HepG2 (cell line): Measurements from ENCODE around the gene PCSK2. TPM values are rescaled to one million over a fixed set of nuclear protein-coding genes. Genes with fewer than 3 reads are reported as not detected.

Experiments used
- ATAC-seq: fragments of 200-7000 bp; cut with Tn5 transposase; 3 replicates; pipeline ENCODE4 v1.9.1; 2020; ENCODE audit warnings: mild to moderate bottlenecking, moderate library complexity
- Bru-seq: library from RNA; stranded (reverse); fragments of 400-500 nt; gene quantifications from one replicate; lab custom pipeline; 2021; lab: Mats Ljungman, UMichigan
- BruChase-seq, 2 experiments: library from RNA; stranded (reverse); fragments of 400-500 nt; gene quantifications; one replicate each; lab custom pipeline; 2021; lab: Mats Ljungman, UMichigan
- BruUV-seq: library from RNA; stranded (reverse); fragments of 400-500 nt; replicated peaks from 2 replicates; lab custom pipeline; 2021; lab: Mats Ljungman, UMichigan
- CTCF ChIA-PET: fragments of 300-600 bp; formaldehyde crosslinking; extraction: SDS; loops from one replicate; lab custom pipeline; 2021; ENCODE audit warnings: low total read pairs, inconsistent platforms, low intra/inter-chr PET ratio; lab: Yijun Ruan, JAX
- POLR2A ChIA-PET: fragments of 350-600 bp; sonication (Branson Sonifier 250); formaldehyde crosslinking; loops from one replicate; lab custom pipeline; 2020; ENCODE audit warnings: antibody characterized with exemption, inconsistent platforms; lab: Yijun Ruan, JAX
- DNase-seq: peaks from one replicate; pipeline ENCODE4 v3.0.0-alpha.2; 2015; ENCODE audit warnings: low spot score
- FAIRE-seq: peaks from 3 replicates; lab custom pipeline; 2011; peaks lifted over from hg19 to GRCh38; lab: Jason Lieb, UNC
- H2AFZ ChIP-seq: one replicate; pipeline ENCODE4 v1.6.1; 2011; ENCODE audit warnings: low read length, inconsistent platforms
- H3K27ac ChIP-seq: fragments of 300-600 bp; 3 replicates; pipeline ENCODE4 v1.8.0; 2011; ENCODE audit warnings: mixed run types, mild to moderate bottlenecking, mixed read lengths, low read length, inconsistent platforms; ENCODE audit not compliant: insufficient read depth; ENCODE audit errors: extremely low read length
- H3K27me3 ChIP-seq, 2 experiments: fragments of 200-600 bp in 1 of 2; 2 replicates in 1 of 2; 3 replicates in 1 of 2; pipeline versions ENCODE4 v1.6.0 to v1.8.0; 2011; ENCODE audit warnings: low read length in 2 of 2, mild to moderate bottlenecking in 2 of 2, moderate library complexity in 2 of 2, inconsistent platforms in 1 of 2; ENCODE audit not compliant: insufficient read depth in 2 of 2, control insufficient read depth in 1 of 2
- H3K36me3 ChIP-seq, 2 experiments: fragments of 200-600 bp in 1 of 2; replicated peaks in 1 of 2; 2 replicates in 1 of 2; 3 replicates in 1 of 2; pipeline versions ENCODE4 v1.5.1 to v1.8.0; 2011; ENCODE audit warnings: low read length in 2 of 2, inconsistent platforms in 1 of 2; ENCODE audit not compliant: insufficient read depth in 2 of 2, control insufficient read depth in 1 of 2
- H3K4me1 ChIP-seq: 2 replicates; pipeline ENCODE4 v1.5.1; 2012; ENCODE audit warnings: low read length, inconsistent platforms; ENCODE audit not compliant: insufficient read depth
- H3K4me2 ChIP-seq: 2 replicates; pipeline ENCODE4 v1.6.0; 2011; ENCODE audit warnings: low read depth, low read length, inconsistent platforms
- H3K4me3 ChIP-seq, 3 experiments: fragments of 200-600 bp in 1 of 3; sonication (generic), shearing (Covaris generic) in 1 of 3; replicated peaks in 1 of 3; 2 replicates each; pipeline ENCODE4 v1.5.1; 2011 to 2016; ENCODE audit warnings: low read length in 3 of 3, inconsistent platforms in 2 of 3, low read depth in 2 of 3, mild to moderate bottlenecking in 2 of 3, control low read depth in 1 of 3, mixed read lengths in 1 of 3; ENCODE audit not compliant: insufficient read depth in 1 of 3
- H3K79me2 ChIP-seq: one replicate; pipeline ENCODE4 v1.6.1; 2011; ENCODE audit warnings: low read length, inconsistent platforms; ENCODE audit not compliant: insufficient read depth
- H3K9ac ChIP-seq: 2 replicates; pipeline ENCODE4 v1.6.0; 2011; ENCODE audit warnings: mild to moderate bottlenecking, low read depth, low read length, inconsistent platforms; ENCODE audit not compliant: insufficient read depth
- H3K9me3 ChIP-seq: 2 replicates; pipeline ENCODE4 v1.5.1; 2012; ENCODE audit warnings: mild to moderate bottlenecking, low read length
- H4K20me1 ChIP-seq: 2 replicates; pipeline ENCODE4 v1.6.0; 2011; ENCODE audit warnings: inconsistent platforms, mild to moderate bottlenecking, low read length, moderate library complexity; ENCODE audit not compliant: insufficient read depth
- ATF7 ChIP-seq, 2 experiments: fragments of 450-650 bp in 1 of 2; sonication (generic) in 1 of 2; formaldehyde crosslinking in 1 of 2; IDR thresholded peaks; 2 replicates each; pipeline versions ENCODE4 v1.4.0 to v1.6.1; 2016 to 2020; ENCODE audit warnings: antibody characterized with exemption in 1 of 2, mild to moderate bottlenecking in 1 of 2, missing genetic modification reagents in 1 of 2
- CHD2 ChIP-seq: IDR thresholded peaks from 2 replicates; pipeline ENCODE4 v1.6.1; 2011; ENCODE audit warnings: low read depth, low read length, improper control_type of control experiment
- MIER2 ChIP-seq: IDR thresholded peaks from 2 replicates; pipeline ENCODE4 v1.6.1; 2016; ENCODE audit warnings: missing biosample characterization, missing genetic modification reagents
- NFKB2 ChIP-seq: sonication (generic); formaldehyde crosslinking; IDR thresholded peaks from 2 replicates; pipeline ENCODE4 v1.4.0; 2020; ENCODE audit warnings: missing genetic modification reagents, borderline replicate concordance
- ZNF205 ChIP-seq: IDR thresholded peaks from 2 replicates; pipeline ENCODE4 v1.6.1; 2018; ENCODE audit warnings: missing biosample characterization, missing genetic modification reagents
- WGBS: methylation state at CpG from one replicate; pipeline ENCODE4 v1.1.6; 2017; ENCODE audit warnings: low lambda C conversion rate; 5-methylcytosine and 5-hydroxymethylcytosine counted together
- in situ Hi-C: cut with HindIII; loops from 2 replicates; pipeline ENCODE4 v1.10.0; 2017; ENCODE audit warnings: low pct_unique_long_range_greater_than_20kb; ENCODE audit not compliant: extremely low pct_ligation_motif_present
- intact Hi-C: fragments of 100-400 bp; cut with micrococcal nuclease; formaldehyde crosslinking; loops from one replicate; pipeline ENCODE4 v1.10.0; 2022; ENCODE audit not compliant: unreplicated experiment
- long read RNA-seq, 2 experiments: library from RNA in 1 of 2; library from polyadenylated mRNA in 1 of 2; stranded (forward) in 1 of 2; unstranded in 1 of 2; transcript quantifications; one replicate each; pipeline ENCODE4 v2.0.0, GENCODE V29; 2019 to 2022
- polyA minus RNA-seq, 3 experiments: library from RNA; depleted of rRNA, polyadenylated mRNA; stranded (reverse); fragments of >200 nt; gene quantifications; 2 replicates each; pipeline ENCODE4 v1.2.3, GENCODE V29; 2011; ENCODE audit warnings: low replicate concordance in 1 of 3
- polyA plus RNA-seq, 8 experiments: library from polyadenylated mRNA; depleted of rRNA in 3 of 8; stranded (reverse) in 7 of 8; unstranded in 1 of 8; fragments of >200 nt; fragmentation: Illumina TruSeq in 4 of 8; extraction: Trizol in 4 of 8; gene quantifications; 2 replicates each; pipeline versions ENCODE4 v1.2.1 to v1.2.3, GENCODE V29; 2011 to 2016; ENCODE audit warnings: low read depth in 4 of 8, missing spikeins in 1 of 8, mixed read lengths in 1 of 8; ENCODE audit not compliant: insufficient read depth in 1 of 8
- total RNA-seq, 5 experiments: library from RNA; depleted of rRNA; stranded (reverse); fragments of >200 nt; fragmentation: Illumina TruSeq; extraction: Trizol; gene quantifications; 2 replicates each; pipeline ENCODE4 v1.2.3, GENCODE V29; 2016; ENCODE audit warnings: low read depth in 1 of 5
- TF ChIP-seq, protein P1 (sequence below): sonication (generic); formaldehyde crosslinking; IDR thresholded peaks from 2 replicates; pipeline ENCODE4 v1.8.1; 2023; ENCODE audit warnings: mild to moderate bottlenecking, moderate library complexity, missing genetic modification reagents
- TF ChIP-seq, protein P2 (sequence below), 2 experiments: IDR thresholded peaks; 2 replicates each; pipeline ENCODE4 v1.6.1; 2011 to 2012; ENCODE audit warnings: low read length in 2 of 2, borderline replicate concordance in 1 of 2, low read depth in 1 of 2, mild to moderate bottlenecking in 1 of 2, moderate library complexity in 1 of 2
- TF ChIP-seq, protein P3 (sequence below): sonication (generic); formaldehyde crosslinking; conservative IDR thresholded peaks from 2 replicates; pipeline ENCODE4 v1.8.1; 2023; ENCODE audit warnings: missing genetic modification reagents

PCSK2 gene, protein sequence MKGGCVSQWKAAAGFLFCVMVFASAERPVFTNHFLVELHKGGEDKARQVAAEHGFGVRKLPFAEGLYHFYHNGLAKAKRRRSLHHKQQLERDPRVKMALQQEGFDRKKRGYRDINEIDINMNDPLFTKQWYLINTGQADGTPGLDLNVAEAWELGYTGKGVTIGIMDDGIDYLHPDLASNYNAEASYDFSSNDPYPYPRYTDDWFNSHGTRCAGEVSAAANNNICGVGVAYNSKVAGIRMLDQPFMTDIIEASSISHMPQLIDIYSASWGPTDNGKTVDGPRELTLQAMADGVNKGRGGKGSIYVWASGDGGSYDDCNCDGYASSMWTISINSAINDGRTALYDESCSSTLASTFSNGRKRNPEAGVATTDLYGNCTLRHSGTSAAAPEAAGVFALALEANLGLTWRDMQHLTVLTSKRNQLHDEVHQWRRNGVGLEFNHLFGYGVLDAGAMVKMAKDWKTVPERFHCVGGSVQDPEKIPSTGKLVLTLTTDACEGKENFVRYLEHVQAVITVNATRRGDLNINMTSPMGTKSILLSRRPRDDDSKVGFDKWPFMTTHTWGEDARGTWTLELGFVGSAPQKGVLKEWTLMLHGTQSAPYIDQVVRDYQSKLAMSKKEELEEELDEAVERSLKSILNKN
- total RNA-seq (2016; rRNA removed; fragmentation: Illumina TruSeq; extraction: Trizol) (not detected in 2 replicates), polyA plus RNA-seq (2011; rRNA removed) (not detected in 2 replicates), polyA minus RNA-seq (2011; rRNA and poly(A)+ RNA removed; ENCODE audit: low replicate concordance) (not detected in 2 replicates), Bru-seq, nascent RNA (not detected), BruChase-seq, experiment 1, labeled RNA remaining after a 6-hour chase (percentile 0 among the genes with signal in this experiment), BruChase-seq, experiment 2, labeled RNA remaining after a 2-hour chase (not detected)
- not detected in 2 replicates for total RNA-seq (2016; cell fraction: cytosol; rRNA removed; fragmentation: Illumina TruSeq; extraction: Trizol; ENCODE audit: low read depth)
- not detected in 2 replicates for total RNA-seq (2016; cell fraction: insoluble cytoplasmic fraction; rRNA removed; fragmentation: Illumina TruSeq; extraction: Trizol)
- not detected in 2 replicates for total RNA-seq (2016; cell fraction: membrane; rRNA removed; fragmentation: Illumina TruSeq; extraction: Trizol)
- total RNA-seq (2016; cell fraction: nucleus; rRNA removed; fragmentation: Illumina TruSeq; extraction: Trizol) = not detected in 2 replicates
- polyA plus RNA-seq (2011; cell fraction: cytosol; rRNA removed) = not detected in 2 replicates
- polyA plus RNA-seq (2011; cell fraction: nucleus; rRNA removed) = not detected in 2 replicates
- polyA plus RNA-seq (2012) = not detected in 2 replicates
- not detected in 2 replicates for polyA plus RNA-seq (2016; cell fraction: cytosol; fragmentation: Illumina TruSeq; extraction: Trizol; ENCODE audit: low read depth)
- polyA plus RNA-seq (2016; cell fraction: insoluble cytoplasmic fraction; fragmentation: Illumina TruSeq; extraction: Trizol; ENCODE audit: low read depth) = not detected in 2 replicates
- not detected in 2 replicates for polyA plus RNA-seq (2016; cell fraction: membrane; fragmentation: Illumina TruSeq; extraction: Trizol; ENCODE audit: low read depth)
- not detected in 2 replicates for polyA plus RNA-seq (2016; cell fraction: nucleus; fragmentation: Illumina TruSeq; extraction: Trizol; ENCODE audit: insufficient read depth, low read depth)
- not detected in 2 replicates for polyA minus RNA-seq (2011; cell fraction: cytosol; rRNA and poly(A)+ RNA removed)
- polyA minus RNA-seq (2011; cell fraction: nucleus; rRNA and poly(A)+ RNA removed) = not detected in 2 replicates
- long read RNA-seq, experiment 1 = 0 reads
- long read RNA-seq, experiment 2 = 0 reads

DNA sequence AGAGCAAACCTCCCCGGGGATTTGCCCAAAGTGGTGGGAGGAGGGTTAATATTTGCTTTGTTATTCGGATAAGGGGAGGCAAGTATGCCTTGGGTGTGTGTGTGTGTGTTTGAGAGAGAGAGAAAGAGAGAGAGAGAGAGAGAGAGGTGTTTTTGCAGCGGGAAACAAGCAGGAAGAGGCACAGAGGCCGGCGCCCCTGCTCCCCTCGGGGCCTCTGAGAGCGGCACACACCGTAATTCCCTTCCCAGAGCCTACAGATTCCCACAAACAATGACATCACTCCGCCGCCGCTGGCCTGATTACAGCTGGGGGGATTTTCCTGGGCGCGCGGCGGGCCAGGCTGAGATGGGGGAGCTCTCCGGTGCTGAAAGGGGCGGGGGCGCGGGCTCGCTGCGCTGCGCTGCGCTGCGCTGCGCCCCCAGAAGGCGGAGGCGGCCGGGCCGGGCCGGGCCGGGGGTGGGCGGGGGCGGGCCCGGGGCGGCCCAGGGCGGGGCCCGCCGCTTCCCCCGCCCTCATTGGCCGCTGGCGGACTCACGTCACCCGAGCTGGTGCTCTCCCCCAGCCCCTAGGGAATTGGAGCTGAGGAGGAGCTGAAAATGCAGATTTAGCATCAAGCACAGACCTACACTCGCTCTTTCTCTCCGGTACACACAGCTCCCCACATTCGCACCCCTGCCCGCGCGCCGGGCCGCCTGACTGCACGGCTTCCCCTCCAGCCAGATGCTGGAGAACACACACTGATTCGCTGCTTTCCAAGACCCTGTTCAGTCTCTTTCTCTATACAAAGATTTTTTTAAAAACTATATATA, at the start of gene PCSK2:
Gene PCSK2 (plus strand): TSS at position 631 of the 809 bp plus-strand sequence. CDS start 266 bp downstream, outside the sequence.
- intact Hi-C loops = no loop called here
- Histone ChIP-seq H3K27ac (no peak within 1 kb of the TSS), H3K79me2 (no peaks in the 10 kb centered on the region), H3K9me3 (no peaks in the 10 kb centered on the region), H3K4me3 (no peak within 1 kb of the TSS), H3K9ac (no peak within 1 kb of the TSS), H3K36me3 (no peaks in the 10 kb centered on the region), H3K4me2 (no peak within 1 kb of the TSS), H3K4me1 (no peaks in the 10 kb centered on the region), H3K27me3 (peaks cover 5 to 47% of the 10 kb centered on the region in 2 experiments; a peak in 4 of 5 replicates), H2AFZ (no peak within 1 kb of the TSS), H4K20me1 (no peaks in the 10 kb centered on the region)
- WGBS = 38% methylated on average over 32 of the region's 53 CpGs
- TF ChIP-seq, protein P1, sequence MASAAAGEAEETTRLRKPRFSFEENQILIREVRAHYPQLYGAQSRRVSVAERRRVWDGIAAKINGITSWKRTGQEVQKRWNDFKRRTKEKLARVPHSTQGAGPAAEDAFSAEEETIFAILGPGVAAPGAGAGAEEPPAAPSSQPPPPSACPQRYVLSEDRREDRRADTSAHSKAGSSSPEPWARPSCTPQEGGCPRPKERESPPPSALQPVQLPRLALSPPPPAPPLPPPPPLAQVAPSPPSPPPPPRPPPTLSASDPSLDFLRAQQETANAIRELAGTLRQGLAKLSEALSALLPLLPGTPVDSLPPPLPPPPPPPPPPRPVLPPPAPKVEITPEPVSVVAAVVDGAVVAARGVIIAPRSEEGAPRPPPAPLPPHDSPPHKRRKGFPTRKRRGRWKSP (CRISPR knock-in tag) = peak; percentile 48; the same call in 1 of the 2 replicates
- TF ChIP-seq ATF7 (IDR thresholded peaks at IDR 0.05) (peak; percentile 63), ATF7 (CRISPR knock-in tag; IDR thresholded peaks at IDR 0.05) (no peak), NFKB2 (no peak), ZNF205 (CRISPR knock-in tag) (no peak), CHD2 (no peak), MIER2 (CRISPR knock-in tag) (peak; percentile 67; the same call in 1 of the 2 replicates)
- TF ChIP-seq, protein P2, sequence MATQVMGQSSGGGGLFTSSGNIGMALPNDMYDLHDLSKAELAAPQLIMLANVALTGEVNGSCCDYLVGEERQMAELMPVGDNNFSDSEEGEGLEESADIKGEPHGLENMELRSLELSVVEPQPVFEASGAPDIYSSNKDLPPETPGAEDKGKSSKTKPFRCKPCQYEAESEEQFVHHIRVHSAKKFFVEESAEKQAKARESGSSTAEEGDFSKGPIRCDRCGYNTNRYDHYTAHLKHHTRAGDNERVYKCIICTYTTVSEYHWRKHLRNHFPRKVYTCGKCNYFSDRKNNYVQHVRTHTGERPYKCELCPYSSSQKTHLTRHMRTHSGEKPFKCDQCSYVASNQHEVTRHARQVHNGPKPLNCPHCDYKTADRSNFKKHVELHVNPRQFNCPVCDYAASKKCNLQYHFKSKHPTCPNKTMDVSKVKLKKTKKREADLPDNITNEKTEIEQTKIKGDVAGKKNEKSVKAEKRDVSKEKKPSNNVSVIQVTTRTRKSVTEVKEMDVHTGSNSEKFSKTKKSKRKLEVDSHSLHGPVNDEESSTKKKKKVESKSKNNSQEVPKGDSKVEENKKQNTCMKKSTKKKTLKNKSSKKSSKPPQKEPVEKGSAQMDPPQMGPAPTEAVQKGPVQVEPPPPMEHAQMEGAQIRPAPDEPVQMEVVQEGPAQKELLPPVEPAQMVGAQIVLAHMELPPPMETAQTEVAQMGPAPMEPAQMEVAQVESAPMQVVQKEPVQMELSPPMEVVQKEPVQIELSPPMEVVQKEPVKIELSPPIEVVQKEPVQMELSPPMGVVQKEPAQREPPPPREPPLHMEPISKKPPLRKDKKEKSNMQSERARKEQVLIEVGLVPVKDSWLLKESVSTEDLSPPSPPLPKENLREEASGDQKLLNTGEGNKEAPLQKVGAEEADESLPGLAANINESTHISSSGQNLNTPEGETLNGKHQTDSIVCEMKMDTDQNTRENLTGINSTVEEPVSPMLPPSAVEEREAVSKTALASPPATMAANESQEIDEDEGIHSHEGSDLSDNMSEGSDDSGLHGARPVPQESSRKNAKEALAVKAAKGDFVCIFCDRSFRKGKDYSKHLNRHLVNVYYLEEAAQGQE (IDR thresholded peaks at IDR 0.05; ENCODE audit: borderline replicate concordance in 1 of 2, low read depth in 1 of 2, low read length in 2 of 2) = peak; percentile 48 to 86
- TF ChIP-seq, protein P3, sequence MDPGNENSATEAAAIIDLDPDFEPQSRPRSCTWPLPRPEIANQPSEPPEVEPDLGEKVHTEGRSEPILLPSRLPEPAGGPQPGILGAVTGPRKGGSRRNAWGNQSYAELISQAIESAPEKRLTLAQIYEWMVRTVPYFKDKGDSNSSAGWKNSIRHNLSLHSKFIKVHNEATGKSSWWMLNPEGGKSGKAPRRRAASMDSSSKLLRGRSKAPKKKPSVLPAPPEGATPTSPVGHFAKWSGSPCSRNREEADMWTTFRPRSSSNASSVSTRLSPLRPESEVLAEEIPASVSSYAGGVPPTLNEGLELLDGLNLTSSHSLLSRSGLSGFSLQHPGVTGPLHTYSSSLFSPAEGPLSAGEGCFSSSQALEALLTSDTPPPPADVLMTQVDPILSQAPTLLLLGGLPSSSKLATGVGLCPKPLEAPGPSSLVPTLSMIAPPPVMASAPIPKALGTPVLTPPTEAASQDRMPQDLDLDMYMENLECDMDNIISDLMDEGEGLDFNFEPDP (CRISPR knock-in tag) = 0 out of 2 replicates have a peak, but pooled peaks have one; percentile 68
- BruUV-seq = no TSS peak
- ChIA-PET POLR2A (no interaction called here), CTCF (no interaction called here)
- ATAC-seq = peak; percentile 75
- no peak for FAIRE-seq
- no peak for DNase-seq
- in situ Hi-C loops = no loop called here
